PC-9 (cell line): Measurements from ENCODE around the gene C5orf47. TPM values are rescaled to one million over a fixed set of nuclear protein-coding genes. Genes with fewer than 3 reads are reported as not detected.

Experiments used
- BruUV-seq: library from RNA; stranded (reverse); fragments of 400-500 nt; replicated peaks from 2 replicates; lab custom pipeline; 2021; lab: Mats Ljungman, UMichigan
- CTCF ChIA-PET: fragments of 300-600 bp; sonication (Branson Sonifier 250); formaldehyde crosslinking; loops from one replicate; lab custom pipeline; 2022; ENCODE audit warnings: antibody characterized with exemption; lab: Charles Lee
- POLR2A ChIA-PET: fragments of 300-600 bp; sonication (Branson Sonifier 250); formaldehyde crosslinking; loops from one replicate; lab custom pipeline; 2022; ENCODE audit warnings: antibody characterized with exemption; ENCODE audit not compliant: unreplicated experiment; lab: Charles Lee
- DNase-seq, 2 experiments: peaks; one replicate each; pipeline versions ENCODE4 v3.0.0 to v3.0.0-alpha.2; 2015 to 2022; ENCODE audit warnings: mixed read lengths in 1 of 2
- H2AFZ ChIP-seq: fragments of 200-600 bp; sonication (generic); 2 replicates; pipeline ENCODE4 v1.8.1; 2017; ENCODE audit warnings: antibody characterized with exemption
- H3F3A ChIP-seq: fragments of 200-600 bp; sonication (generic); 2 replicates; pipeline ENCODE4 v1.8.1; 2017; ENCODE audit warnings: antibody characterized with exemption, mild to moderate bottlenecking, low read depth; ENCODE audit not compliant: insufficient read depth
- H3K27ac ChIP-seq: fragments of 200-600 bp; sonication (generic); 2 replicates; pipeline ENCODE4 v1.6.1; 2016; ENCODE audit warnings: mixed run types
- H3K27me3 ChIP-seq: fragments of 200-600 bp; sonication (generic); 2 replicates; pipeline ENCODE4 v1.6.1; 2016; ENCODE audit warnings: low read depth, mixed run types; ENCODE audit not compliant: insufficient read depth
- H3K36me3 ChIP-seq: fragments of 200-600 bp; sonication (generic); 2 replicates; pipeline ENCODE4 v1.6.1; 2016; ENCODE audit warnings: low read depth, mixed run types
- H3K4me1 ChIP-seq: fragments of 200-600 bp; sonication (generic); replicated peaks from 2 replicates; pipeline ENCODE4 v1.6.1; 2016; ENCODE audit warnings: mixed run types; ENCODE audit not compliant: insufficient read depth
- H3K4me2 ChIP-seq: fragments of 200-600 bp; sonication (generic); 2 replicates; pipeline ENCODE4 v1.6.1; 2017; ENCODE audit warnings: mixed run types
- H3K4me3 ChIP-seq: fragments of 200-600 bp; sonication (generic); 2 replicates; pipeline ENCODE4 v1.6.1; 2016; ENCODE audit warnings: mixed run types
- H3K79me2 ChIP-seq: fragments of 200-600 bp; sonication (generic); 2 replicates; pipeline ENCODE4 v1.6.1; 2017; ENCODE audit warnings: low read depth, mixed run types
- H3K9me2 ChIP-seq: fragments of 200-600 bp; sonication (generic); 2 replicates; pipeline ENCODE4 v1.8.1; 2017; ENCODE audit warnings: mild to moderate bottlenecking; ENCODE audit not compliant: insufficient read depth
- H3K9me3 ChIP-seq: fragments of 200-600 bp; sonication (generic); 2 replicates; pipeline ENCODE4 v1.8.1; 2016; ENCODE audit warnings: low read depth; ENCODE audit not compliant: insufficient read depth
- H4K20me1 ChIP-seq: fragments of 200-600 bp; sonication (generic); 2 replicates; pipeline ENCODE4 v1.8.1; 2017; ENCODE audit not compliant: insufficient read depth
- CTCF ChIP-seq: fragments of 200-600 bp; sonication (generic); conservative IDR thresholded peaks from 2 replicates; pipeline ENCODE4 v1.6.1; 2017; ENCODE audit warnings: mixed run types, antibody characterized with exemption, mild to moderate bottlenecking, moderate library complexity
- EZH2 ChIP-seq: fragments of 200-600 bp; sonication (generic); IDR thresholded peaks from 2 replicates; pipeline ENCODE4 v1.8.0; 2017; ENCODE audit warnings: antibody characterized with exemption, low read depth
- intact Hi-C: fragments of 100-400 bp; cut with micrococcal nuclease; formaldehyde crosslinking; loops from one replicate; pipeline ENCODE4 v1.10.0; 2022; ENCODE audit not compliant: unreplicated experiment
- total RNA-seq: library from RNA; stranded (reverse); gene quantifications from 2 replicates; pipeline ENCODE4 v1.2.3, GENCODE V29; 2021

The C5orf47 gene
- total RNA-seq, 1 experiment from 2014 or later, result not detected

- Histone ChIP-seq H3K9me3 (no peaks in the 10 kb centered on the region), H3F3A (peaks cover 21% of the 10 kb centered on the region), H3K27ac (peak overlapping the region; percentile 66), H3K4me3 (peak overlapping the region; percentile 50; the same call in 1 of the 2 replicates), H3K36me3 (no peaks in the 10 kb centered on the region), H3K9me2 (no peaks in the 10 kb centered on the region; the same call in 1 of the 2 replicates), H2AFZ (peak overlapping the region; percentile 70), H3K4me1 (peaks cover 16% of the 10 kb centered on the region), H3K4me2 (peak overlapping the region; percentile 77), H3K27me3 (no peaks in the 10 kb centered on the region), H4K20me1 (no peaks in the 10 kb centered on the region; the same call in 1 of the 2 replicates), H3K79me2 (no peaks in the 10 kb centered on the region)
- CTCF ChIA-PET, result interaction anchor here (0.6 to 1.6 kb wide), 6 partner anchors 9 to 348 kb away, joined by 3 to 10 read pairs (median 6); partner anchors contain the start of gene BOD1
- POLR2A ChIA-PET, result interaction anchor here (0.5 to 1.1 kb wide), 16 partner anchors 10 to 1010 kb away, joined by 3 to 13 read pairs (median 4); partner anchors contain the start of gene CPEB4
- TF ChIP-seq EZH2 (no peak), CTCF (no peak)
- no TSS peak for BruUV-seq
- DNase-seq, result peak; percentile 41 to 64
- intact Hi-C loops, result loop anchor here (1.0 to 5.0 kb wide), 2 partner anchors 45 to 77 kb away; partner anchors contain the start of gene CPEB4
Measured at GRCh38 chr5:173963867-173964441, 25.0 kb upstream of the C5orf47 start.

- H3K4me1 ChIP-seq, result peaks cover 21% of the 10 kb centered on the region
- BruUV-seq, result no TSS peak
- no peak for DNase-seq
- H3F3A ChIP-seq, result peaks cover 26% of the 10 kb centered on the region
- intact Hi-C loops, result loop anchor here (5.0 kb wide), 1 partner anchor 77 kb away; the partner anchor contains the start of gene CPEB4
- ChIA-PET POLR2A (interaction anchor here (0.9 to 1.0 kb wide), 2 partner anchors 47 to 79 kb away, joined by 6 to 7 read pairs; no protein-coding TSS in a partner anchor), CTCF (interaction anchor here (0.6 to 1.6 kb wide), 4 partner anchors 9 to 349 kb away, joined by 6 to 10 read pairs (median 7); partner anchors contain the start of gene BOD1)
- H3K27me3 ChIP-seq, result no peaks in the 10 kb centered on the region
- no peak for TF ChIP-seq CTCF
- no peak for TF ChIP-seq EZH2
- no peaks in the 10 kb centered on the region; the same call in 1 of the 2 replicates for H4K20me1 ChIP-seq
- no peak overlapping the region for H2AFZ ChIP-seq
- 0 out of 2 replicates have a peak overlapping the region, but pooled peaks have one; percentile 40 for H3K4me2 ChIP-seq
- no peaks in the 10 kb centered on the region for H3K36me3 ChIP-seq
- H3K27ac ChIP-seq, result no peak overlapping the region
- no peak overlapping the region for H3K4me3 ChIP-seq
- H3K9me3 ChIP-seq, result no peaks in the 10 kb centered on the region
- no peaks in the 10 kb centered on the region; the same call in 1 of the 2 replicates for H3K9me2 ChIP-seq
- H3K79me2 ChIP-seq, result no peaks in the 10 kb centered on the region
Measured at GRCh38 chr5:173964506-173964905, 24.5 kb upstream of the C5orf47 start.

GRCh38 chr5:173967241-173967640, 21.7 kb upstream of the C5orf47 start:
- H3K79me2 ChIP-seq, result no peaks in the 10 kb centered on the region
- no peak overlapping the region for H3K4me2 ChIP-seq
- no peak overlapping the region for H3K27ac ChIP-seq
- no peaks in the 10 kb centered on the region for H3K36me3 ChIP-seq
- H3K4me3 ChIP-seq, result no peak overlapping the region
- ChIA-PET CTCF (no interaction called here), POLR2A (no interaction called here)
- no peak overlapping the region for H2AFZ ChIP-seq
- DNase-seq, result no peak
- intact Hi-C loops, result no loop called here
- H3K4me1 ChIP-seq, result peaks cover 35% of the 10 kb centered on the region
- H3K9me2 ChIP-seq, result no peaks in the 10 kb centered on the region
- peaks cover 32% of the 10 kb centered on the region for H3F3A ChIP-seq
- BruUV-seq, result no TSS peak
- no peaks in the 10 kb centered on the region for H3K27me3 ChIP-seq
- no peaks in the 10 kb centered on the region for H3K9me3 ChIP-seq
- no peaks in the 10 kb centered on the region for H4K20me1 ChIP-seq
- TF ChIP-seq EZH2 (no peak), CTCF (no peak)
